G401 (cell line): ENCODE measurements around the gene CREBRF. TPM values are rescaled to one million over a fixed set of nuclear protein-coding genes. Genes with fewer than 3 reads are reported as not detected.
A peak's percentile ranks its signal among the peaks of the same experiment; 100 is the strongest.
"Not testable (repeated sequence)": the region's sequence is repeated elsewhere in the genome, so short reads cannot be mapped to it uniquely, and the experiment has no call there.

ENCODE experiments used
- DNase-seq: peaks from one replicate; pipeline ENCODE4 v3.0.0-alpha.2; 2015; ENCODE audit warnings: low spot score
- in situ Hi-C: cut with HindIII; loops from 2 replicates; pipeline ENCODE4 v1.10.0; 2016; ENCODE audit warnings: low sequenced_read_pairs, mixed read lengths
- total RNA-seq: library from RNA; depleted of rRNA; stranded (reverse); fragments of >200 nt; shearing (Covaris generic); gene quantifications from 2 replicates; pipeline ENCODE4 v1.2.3, GENCODE V29; 2014

CREBRF gene
- total RNA-seq, 1 experiment from 2014 or later: 5.1 TPM

DNA sequence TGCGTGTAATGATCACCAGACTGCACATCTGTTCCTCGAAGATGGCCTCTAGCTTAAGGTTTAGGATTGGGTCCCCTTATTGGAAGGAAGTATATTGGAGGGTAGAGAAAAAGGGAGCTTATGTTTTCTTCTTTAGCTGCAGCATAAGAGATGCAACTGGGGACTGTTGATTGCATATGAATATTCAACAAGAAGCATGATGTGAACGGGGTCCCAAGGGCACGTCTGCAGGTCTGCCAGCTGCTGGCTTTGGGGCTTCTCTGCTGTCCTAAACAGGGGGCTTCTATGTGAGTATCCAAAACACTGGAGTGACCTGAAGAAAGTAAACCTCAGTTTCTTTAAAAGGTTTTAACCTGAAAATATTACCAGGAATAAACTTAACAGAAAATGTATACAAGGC lies 84.6 kb downstream of the CREBRF start:
- in situ Hi-C loops: no loop called here

DNA sequence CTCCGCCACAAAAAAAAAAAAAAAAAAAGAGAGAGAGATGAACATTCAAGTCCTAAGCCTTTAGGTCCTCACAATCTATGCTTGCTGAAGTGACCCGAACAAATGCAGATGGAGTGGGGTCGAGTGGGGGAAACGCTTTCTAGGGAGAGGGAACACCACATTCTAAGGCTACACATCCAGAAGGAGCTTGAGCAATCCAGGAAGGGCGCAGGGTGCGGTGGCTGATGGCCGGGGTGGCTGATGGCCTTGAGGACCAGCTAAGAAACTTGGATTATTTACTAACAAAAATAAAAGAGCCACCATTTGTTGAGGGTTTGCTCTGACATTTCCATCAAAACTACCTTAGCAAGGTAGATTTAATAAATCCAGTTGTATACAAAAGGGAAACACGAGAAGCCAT lies 87.4 kb downstream of the CREBRF start:
- in situ Hi-C loops: no loop called here
- DNase-seq: no peak

More for the DNA sequence above, 84.6 kb downstream of the CREBRF start:
- no peak for DNase-seq

DNA sequence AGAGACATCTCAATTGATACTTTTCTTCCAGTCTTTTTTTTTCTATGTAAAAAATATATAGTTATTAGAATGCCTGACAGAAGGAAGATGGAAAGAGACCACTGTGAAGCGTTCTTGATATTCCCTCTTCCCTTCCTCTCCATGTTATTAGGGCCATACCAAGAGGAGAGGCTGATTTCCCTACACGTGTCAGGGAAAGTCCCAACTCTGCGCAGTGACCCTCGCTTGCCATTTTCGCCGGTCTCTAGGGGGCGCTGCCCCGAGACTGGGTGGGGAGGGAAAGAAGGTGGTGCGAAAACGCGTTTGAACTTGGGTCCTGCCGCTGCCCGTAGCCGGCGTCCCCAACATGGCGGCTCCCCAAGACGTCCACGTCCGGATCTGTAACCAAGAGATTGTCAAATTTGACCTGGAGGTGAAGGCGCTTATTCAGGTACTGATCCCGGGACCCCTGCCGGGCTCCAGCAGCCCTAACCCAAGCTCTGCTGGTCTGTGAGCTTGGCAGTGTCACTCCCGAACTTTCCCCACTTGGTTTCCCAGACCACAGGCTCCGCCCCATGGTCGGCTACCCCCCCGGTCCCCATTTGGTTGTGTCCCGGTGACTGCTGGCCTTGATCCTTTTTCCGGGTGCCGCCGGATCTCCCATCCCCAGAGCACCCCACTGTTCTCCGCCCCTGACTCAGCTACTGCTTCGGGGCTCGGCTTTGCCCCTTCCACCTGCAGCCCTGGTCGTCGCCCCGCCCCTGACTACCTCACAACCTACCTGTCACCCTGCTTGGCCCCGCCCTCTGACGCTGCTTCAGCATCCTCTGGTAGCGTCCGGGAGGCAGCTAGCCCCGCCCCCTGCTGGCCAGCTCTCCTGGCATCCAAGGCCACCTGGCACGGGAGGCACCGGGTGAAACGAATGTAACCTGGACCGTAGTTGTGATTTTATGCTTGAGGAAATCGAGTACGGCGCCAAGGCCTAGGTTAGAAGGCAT lies 88.3 kb downstream of the CREBRF start, which contains the start of gene BNIP1:
BNIP1 (plus strand) TSS at position 332 of the 977 bp plus-strand sequence; CDS start at position 347, 15 bp downstream.
- DNase-seq: peak; percentile 97
- in situ Hi-C loops: no loop called here

DNA sequence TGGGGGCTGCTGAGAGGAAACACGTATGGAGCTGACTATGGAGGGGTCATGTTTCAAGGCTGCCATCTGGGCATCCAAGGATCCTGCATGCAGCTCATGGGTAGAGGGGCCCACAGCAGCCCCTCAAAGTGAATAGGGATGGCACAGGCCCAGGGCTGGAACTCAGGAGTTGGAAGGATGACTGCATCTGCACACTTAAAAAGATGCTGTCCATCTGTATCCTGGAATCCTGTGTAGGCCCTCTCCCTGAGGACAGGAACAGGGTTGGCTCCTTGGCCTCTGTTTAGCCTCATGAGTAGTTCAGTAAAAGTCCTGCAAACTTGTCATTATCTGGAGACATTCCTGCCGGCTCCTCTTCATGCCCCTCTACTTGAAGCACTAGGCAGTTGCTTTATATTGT lies 92.2 kb downstream of the CREBRF start:
- DNase-seq: no peak
- in situ Hi-C loops: no loop called here

DNA sequence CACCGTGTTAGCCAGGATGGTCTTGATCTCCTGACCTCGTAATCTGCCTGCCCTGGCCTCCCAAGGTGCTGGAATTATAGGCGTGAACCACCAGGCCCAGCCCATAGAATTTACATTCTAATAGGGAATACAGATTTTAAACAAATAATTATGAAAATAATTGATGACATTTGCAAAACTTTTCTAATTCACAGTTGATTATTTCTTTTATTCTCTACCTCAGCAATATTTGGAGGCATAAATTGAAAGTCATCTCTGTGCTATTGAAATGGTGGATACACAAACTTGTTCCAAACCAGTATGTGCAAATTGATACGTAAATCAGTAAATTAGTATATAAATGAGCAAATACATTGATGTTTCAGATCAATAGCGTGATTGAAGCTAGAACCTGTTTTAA lies 96.4 kb downstream of the CREBRF start:
- in situ Hi-C loops: no loop called here
- DNase-seq: no peak

DNA sequence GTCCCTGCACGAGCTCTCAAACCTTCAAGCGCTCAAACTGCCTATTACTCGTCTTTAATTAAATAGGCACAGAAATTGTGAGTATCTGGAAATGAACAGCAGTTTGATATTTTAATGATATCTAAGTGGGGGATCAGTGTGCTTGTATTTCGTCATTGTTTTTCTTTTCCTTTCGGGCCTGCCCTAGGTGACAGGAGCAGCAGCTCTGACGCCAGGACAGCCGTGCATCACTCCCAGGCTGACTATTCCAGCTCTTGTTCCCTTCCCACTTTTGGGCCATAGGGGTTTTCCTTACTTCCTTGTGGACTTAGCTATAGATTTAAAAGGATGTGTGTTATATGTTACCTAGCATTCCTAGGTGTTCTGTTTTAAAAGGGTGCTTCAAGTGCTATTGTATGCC lies 97.7 kb downstream of the CREBRF start:
- in situ Hi-C loops: no loop called here
- DNase-seq: no peak

DNA sequence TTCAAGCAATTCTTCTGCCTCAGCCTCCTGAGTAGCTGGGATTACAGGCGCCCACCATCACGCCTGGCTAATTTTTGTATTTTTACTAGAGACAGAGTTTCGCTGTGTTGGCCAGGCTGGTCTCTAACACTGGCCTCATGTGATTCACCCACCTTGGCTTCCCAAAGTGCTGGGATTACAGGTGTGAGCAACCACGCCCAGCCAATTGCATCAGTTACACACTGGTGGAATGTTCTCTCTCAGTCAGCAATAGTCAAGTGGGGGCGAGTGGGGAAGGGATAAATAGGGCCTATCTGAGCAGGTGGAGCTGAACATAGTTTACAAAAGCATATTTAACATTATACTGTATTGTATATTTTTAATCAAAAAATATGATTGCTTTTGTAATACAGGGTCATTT lies 98.5 kb downstream of the CREBRF start:
- DNase-seq, in situ Hi-C loops: not testable (repeated sequence)

DNA sequence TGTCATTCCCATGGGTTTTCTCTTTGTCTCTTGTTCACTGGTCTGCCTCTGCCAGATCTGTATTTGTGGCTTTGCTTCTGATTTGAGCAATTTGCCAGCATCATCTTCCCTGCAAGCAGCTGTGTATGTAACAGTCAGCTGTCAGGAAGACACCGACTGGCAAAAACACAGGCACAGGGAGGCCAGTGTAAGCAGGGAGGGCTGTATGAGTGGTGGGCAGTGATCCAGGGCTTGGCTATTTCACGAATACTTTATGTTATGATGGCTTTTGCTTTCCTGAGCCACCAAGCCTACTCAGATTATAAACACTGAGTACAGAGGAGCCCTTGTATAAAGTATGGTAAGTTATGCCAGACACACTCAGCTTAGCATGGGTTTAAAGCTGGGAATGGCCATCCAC lies 99.8 kb downstream of the CREBRF start:
- in situ Hi-C loops: no loop called here

DNA sequence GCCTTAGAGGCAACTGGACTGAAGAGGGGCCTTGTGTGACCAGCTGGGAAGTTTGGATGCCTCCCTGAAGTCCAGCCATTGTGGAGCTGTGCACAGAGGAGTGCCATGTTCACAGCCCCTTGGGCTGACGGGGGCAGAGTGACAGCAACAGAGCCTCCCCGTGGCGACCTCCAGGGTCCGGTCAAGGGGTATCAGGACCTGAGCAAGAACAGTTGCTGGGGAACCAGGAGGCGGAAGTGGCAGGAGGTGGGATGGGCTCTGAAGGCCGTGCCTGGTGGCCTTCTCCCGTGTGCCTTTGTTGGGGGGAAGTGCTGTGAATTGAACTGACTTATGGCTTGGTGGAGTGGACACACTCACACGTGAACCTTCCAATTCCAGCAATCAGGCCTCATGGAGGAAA lies 102.2 kb downstream of the CREBRF start:
- in situ Hi-C loops: no loop called here
- no peak for DNase-seq

More for the DNA sequence above, 99.8 kb downstream of the CREBRF start:
- no peak for DNase-seq

DNA sequence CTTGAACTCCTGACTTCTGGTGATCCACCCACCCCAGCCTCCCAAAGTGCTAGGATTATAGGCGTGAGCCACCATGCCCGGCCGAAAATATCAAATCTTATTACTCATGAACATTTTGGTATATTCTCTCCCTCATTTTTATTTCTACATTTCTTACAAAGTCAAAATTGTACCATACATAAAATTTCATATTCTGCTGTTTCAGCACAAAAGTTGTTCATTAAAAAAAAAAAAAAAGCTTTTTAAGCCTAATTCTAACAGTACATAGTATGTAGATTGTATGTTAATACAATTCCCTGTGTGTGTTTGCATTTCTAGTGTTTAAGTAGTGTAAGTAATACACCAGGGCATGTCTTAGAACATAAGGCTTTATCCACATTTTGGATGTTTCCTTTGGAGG lies 103.1 kb downstream of the CREBRF start:
- DNase-seq: no peak
- in situ Hi-C loops: no loop called here

DNA sequence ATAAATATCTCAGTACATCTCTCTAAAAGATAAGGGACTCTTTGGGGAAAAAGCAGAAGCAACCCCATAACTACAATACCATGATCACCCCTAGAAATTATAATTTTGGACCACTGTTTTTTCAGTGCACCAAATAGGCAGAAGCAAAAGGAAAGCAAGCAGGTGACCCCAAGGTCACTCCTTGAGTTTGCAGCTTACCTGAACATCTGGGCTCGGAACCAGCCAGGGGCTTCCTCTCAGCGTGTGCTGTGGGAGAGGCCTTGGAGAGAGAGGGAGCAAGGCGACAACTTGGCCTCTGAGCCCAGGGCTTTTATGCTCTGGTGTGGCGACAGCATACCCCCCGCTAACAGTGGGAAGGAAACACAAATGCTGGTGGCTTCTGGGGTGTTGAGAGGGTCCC lies 105.0 kb downstream of the CREBRF start:
- DNase-seq: no peak
- in situ Hi-C loops: no loop called here

DNA sequence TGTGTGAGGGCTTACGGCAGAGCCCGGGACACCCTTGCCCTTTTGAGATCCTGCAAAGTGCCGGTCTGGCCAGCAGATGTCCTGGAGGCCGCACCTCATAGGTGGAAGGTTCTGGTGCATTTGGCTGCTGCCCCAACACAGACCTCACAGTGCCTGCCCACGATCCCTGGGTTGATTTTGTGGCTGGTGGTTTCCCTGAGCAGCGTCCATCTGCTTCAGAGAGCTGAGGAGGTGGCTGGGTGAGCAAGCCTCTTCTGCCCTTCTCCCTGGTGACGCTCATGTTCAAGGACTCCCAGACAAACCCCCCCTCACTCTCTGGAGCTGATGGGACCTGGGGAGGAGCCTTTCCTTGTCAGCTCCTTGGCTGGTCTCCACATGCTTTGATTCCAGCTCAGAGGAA lies 107.1 kb downstream of the CREBRF start:
- in situ Hi-C loops: no loop called here
- peak; percentile 53 for DNase-seq

DNA sequence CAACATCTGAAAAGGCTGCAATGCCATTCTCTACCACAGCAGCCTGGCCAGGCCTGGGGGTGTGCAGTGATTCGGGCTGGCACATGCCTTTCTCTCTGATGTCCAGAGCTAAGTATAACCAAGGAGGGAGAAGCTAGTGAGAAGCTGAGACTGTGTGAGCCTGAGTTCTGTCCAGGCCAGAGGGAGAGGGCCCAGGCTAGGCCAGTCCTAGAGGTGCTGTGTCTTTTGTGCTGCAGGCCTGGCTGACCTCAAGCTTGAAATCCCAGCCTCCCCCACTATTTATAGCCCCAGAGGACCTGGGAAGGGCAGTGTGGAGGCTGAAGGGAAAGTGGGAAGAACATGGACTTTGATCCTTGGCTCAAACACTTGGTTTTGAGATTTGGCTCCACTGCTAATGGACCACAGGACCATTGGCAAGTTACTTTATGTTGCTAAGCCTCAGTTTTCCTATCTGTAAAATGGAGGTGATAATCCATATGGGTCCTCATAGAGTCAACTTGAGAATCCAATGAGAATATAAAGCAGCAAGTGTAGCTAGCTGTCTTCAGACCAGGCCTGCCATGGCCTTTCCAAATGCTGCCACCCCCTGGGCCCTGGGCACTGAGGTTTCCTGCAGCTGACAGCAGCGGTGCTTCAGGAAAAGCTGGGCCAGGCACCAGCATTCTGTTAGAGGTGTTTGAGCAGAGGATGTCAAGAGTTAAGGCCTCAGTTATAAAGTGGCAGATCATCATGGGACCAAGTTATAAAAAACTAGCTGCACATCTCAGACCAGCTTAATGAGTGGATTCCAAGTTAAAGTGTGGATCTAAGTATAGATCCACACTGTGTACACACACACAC lies 109.2 kb downstream of the CREBRF start:
- in situ Hi-C loops: no loop called here
- DNase-seq: no peak

DNA sequence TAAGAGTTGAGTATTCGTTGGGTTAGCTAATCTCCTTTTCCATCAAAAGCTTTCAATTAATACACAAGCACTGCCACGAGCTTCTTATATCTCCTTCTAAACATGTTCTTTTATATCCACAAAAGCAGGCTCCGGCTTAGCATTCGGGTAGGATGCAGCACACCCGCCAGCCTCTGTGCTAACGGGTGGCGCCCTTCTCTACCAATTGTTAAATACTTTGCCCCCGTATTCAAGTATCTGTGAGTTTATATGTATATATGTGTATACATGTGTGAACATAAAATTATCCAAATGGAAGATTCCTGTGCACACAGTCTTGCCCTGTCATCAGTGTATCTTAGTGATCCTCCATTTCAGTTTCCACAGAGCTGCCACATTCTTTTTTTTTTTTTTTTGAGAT lies 116.0 kb downstream of the CREBRF start:
- in situ Hi-C loops: no loop called here
- no peak for DNase-seq

DNA sequence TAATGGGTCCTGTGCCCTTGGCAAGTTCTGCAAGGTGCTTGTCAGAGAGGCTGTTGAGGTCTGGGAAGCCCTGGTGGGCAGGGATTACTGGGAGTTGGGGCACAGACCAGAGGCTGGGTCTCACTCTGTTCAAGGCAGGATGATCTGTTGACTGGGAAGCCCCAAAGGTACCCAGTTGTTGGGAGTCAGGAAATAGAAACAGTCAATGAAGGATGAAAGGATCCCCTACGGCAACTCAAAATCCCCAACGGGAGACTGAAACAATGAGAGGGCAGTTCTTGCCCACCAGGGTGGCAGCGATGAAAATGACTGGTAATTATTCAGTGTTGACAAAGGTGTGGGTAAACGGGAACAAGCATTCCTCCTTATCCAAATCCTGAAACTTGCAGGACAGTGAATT lies 119.4 kb downstream of the CREBRF start:
- no peak for DNase-seq
- in situ Hi-C loops: no loop called here

DNA sequence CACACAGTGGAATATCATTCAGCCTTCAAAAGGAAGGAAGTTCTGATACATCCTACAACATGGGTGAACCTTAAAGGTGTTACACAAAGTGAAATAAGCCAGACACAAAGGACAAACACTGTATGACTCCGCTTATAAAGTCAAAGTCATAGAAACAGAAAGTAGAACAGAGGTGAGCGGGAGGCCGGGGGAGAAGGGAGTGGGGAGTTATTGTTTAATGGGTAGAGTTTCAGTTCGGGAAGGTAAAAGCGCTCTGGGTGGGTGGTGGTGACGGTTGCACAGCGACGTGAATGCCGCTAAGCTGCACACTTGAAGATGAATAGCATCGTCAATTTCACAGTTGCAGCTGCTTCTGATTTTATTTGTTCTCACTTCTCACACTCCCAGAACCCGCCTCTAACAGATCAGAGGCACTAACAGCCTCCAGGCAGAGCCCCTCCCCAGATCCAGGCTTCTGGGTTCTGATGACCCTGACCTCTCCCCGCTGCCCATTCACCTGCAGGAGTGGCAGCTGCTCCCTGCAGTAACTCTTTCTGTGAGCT lies 122.3 kb downstream of the CREBRF start:
- DNase-seq: no peak
- in situ Hi-C loops: no loop called here

DNA sequence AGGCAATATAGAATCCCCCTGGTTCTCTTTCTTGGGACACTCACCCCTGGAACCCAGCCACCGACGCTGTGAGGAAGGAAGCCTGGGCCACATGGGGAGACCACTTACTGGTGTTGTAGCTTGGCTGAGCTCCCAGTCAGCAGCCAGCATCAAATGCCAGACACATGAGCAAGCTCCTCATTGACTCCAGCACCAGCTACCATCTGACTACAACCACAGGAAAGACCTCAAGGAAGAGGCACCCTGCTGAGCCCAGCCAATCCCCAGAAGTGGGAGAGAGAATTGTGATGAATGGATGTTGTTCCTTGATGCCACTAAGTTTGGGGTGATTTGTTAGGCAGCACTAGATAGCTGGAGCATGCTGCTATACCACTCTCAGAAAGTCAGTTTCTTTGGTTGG lies 124.2 kb downstream of the CREBRF start:
- no peak for DNase-seq
- in situ Hi-C loops: no loop called here

DNA sequence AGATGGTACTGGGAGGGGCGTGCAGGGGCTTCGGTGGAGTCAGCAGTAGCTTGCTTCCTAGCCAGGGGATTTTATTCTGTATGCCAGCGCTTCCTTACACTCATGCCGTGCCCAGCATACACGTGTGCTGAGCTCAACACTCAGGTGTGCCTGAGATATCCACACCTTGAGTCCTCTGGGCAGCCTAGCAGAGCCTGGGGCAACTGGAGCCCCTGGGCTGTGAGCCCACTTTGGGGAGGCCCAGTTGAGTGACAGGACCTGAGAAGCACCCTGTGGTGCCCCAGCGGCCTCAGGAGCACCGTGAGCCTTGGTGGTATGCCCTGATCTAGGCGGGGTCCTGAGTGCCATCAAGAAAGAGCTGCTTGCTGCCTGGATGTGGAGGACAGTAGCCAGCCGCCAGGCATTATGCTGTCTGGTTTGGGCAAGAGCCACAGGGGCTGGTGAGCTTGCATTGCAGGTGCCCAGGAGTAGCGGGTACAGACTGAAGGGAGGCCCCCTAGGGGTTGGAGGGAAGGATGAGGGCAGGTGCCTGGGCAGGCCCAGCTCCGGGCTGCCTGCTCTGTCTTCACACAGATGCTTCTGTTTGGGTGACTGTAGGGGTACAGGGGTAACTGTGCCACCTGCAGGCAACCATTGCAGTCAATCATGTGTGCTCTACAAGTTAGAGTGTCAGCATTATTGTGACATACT lies 131.0 kb downstream of the CREBRF start:
- no peak for DNase-seq

DNA sequence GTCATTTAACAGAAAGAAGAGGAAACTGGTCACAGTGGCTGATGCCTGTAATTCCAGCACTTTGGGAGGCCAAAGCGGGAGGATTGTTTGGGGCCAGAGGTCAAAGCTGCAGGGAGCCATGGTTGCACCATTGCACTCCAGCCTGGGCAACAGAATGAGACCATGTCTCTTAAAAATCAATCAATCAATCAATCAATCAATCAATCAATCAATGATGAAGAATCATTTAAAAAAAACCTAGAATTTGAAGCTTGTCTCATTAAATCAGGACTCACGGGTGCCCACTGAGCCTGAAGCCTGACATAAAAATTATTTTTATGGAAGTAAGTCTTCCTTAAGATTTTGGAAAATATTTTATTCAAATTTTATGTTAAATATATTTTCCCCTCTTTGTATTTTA lies 132.1 kb downstream of the CREBRF start:
- DNase-seq: no peak
- in situ Hi-C loops: no loop called here

More for the DNA sequence above, 131.0 kb downstream of the CREBRF start:
- in situ Hi-C loops: no loop called here
